ENCODE measurements around the gene DMAC2L.

DNA sequence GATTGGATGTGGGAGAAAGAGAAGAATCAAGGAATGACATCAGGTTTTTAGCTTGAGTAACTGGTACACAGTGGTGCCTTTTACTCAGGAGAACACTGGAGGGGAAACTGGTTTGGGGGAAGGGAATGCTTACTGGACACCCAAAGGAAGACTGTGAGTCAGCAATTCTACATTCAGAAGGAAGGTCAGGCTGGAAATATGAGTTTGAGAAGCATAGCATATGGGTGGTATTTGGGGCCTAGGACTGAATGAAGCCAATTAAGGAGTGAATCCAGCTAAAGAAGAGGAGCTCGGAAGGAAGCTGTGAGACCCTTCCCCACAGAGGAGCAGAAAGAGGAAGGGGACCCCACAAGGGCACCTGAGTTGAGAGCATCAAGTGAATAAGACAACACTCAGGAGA is 35.4 kb downstream of the DMAC2L start:
- TF ChIP-seq, protein P1, sequence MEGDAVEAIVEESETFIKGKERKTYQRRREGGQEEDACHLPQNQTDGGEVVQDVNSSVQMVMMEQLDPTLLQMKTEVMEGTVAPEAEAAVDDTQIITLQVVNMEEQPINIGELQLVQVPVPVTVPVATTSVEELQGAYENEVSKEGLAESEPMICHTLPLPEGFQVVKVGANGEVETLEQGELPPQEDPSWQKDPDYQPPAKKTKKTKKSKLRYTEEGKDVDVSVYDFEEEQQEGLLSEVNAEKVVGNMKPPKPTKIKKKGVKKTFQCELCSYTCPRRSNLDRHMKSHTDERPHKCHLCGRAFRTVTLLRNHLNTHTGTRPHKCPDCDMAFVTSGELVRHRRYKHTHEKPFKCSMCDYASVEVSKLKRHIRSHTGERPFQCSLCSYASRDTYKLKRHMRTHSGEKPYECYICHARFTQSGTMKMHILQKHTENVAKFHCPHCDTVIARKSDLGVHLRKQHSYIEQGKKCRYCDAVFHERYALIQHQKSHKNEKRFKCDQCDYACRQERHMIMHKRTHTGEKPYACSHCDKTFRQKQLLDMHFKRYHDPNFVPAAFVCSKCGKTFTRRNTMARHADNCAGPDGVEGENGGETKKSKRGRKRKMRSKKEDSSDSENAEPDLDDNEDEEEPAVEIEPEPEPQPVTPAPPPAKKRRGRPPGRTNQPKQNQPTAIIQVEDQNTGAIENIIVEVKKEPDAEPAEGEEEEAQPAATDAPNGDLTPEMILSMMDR (IDR thresholded peaks at IDR 0.05; ENCODE audit: poor library complexity, severe bottlenecking) = no peak
- TF ChIP-seq, protein P2, sequence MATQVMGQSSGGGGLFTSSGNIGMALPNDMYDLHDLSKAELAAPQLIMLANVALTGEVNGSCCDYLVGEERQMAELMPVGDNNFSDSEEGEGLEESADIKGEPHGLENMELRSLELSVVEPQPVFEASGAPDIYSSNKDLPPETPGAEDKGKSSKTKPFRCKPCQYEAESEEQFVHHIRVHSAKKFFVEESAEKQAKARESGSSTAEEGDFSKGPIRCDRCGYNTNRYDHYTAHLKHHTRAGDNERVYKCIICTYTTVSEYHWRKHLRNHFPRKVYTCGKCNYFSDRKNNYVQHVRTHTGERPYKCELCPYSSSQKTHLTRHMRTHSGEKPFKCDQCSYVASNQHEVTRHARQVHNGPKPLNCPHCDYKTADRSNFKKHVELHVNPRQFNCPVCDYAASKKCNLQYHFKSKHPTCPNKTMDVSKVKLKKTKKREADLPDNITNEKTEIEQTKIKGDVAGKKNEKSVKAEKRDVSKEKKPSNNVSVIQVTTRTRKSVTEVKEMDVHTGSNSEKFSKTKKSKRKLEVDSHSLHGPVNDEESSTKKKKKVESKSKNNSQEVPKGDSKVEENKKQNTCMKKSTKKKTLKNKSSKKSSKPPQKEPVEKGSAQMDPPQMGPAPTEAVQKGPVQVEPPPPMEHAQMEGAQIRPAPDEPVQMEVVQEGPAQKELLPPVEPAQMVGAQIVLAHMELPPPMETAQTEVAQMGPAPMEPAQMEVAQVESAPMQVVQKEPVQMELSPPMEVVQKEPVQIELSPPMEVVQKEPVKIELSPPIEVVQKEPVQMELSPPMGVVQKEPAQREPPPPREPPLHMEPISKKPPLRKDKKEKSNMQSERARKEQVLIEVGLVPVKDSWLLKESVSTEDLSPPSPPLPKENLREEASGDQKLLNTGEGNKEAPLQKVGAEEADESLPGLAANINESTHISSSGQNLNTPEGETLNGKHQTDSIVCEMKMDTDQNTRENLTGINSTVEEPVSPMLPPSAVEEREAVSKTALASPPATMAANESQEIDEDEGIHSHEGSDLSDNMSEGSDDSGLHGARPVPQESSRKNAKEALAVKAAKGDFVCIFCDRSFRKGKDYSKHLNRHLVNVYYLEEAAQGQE (IDR thresholded peaks at IDR 0.05; ENCODE audit: borderline replicate concordance) = no peak
- TF ChIP-seq EZH2 (IDR thresholded peaks at IDR 0.05; ENCODE audit: borderline replicate concordance, insufficient read depth, low read length, poor library complexity, severe bottlenecking) (no peak), EP300 (conservative IDR thresholded peaks at IDR 0.05; ENCODE audit: poor library complexity, severe bottlenecking) (no peak), TAF1 (IDR thresholded peaks at IDR 0.05; ENCODE audit: low read depth) (no peak), RAD21 (conservative IDR thresholded peaks at IDR 0.05) (no peak)
